Glutamatergic neuron (in vitro differentiated cells): ENCODE results near the gene ZNF462. TPM values are rescaled to one million over a fixed set of nuclear protein-coding genes. Genes with fewer than 3 reads are reported as not detected.
"Not testable (repeated sequence)": the region's sequence is repeated elsewhere in the genome, so short reads cannot be mapped to it uniquely, and the experiment has no call there.

Source experiments
- DNase-seq: peaks from one replicate; pipeline ENCODE4 v3.0.0; 2022
- H3K27ac Mint-ChIP-seq: one replicate; pipeline ENCODE4 v1.8.0; 2020; ENCODE audit warnings: mild to moderate bottlenecking, mixed read lengths, inconsistent platforms; ENCODE audit not compliant: unreplicated experiment
- H3K27me3 Mint-ChIP-seq: one replicate; pipeline ENCODE4 v1.8.0; 2020; ENCODE audit warnings: mild to moderate bottlenecking, moderate library complexity, mixed read lengths, inconsistent platforms; ENCODE audit not compliant: unreplicated experiment
- H3K36me3 Mint-ChIP-seq: one replicate; pipeline ENCODE4 v1.8.0; 2020; ENCODE audit warnings: mild to moderate bottlenecking, mixed read lengths, inconsistent platforms; ENCODE audit not compliant: unreplicated experiment
- H3K4me1 Mint-ChIP-seq: one replicate; pipeline ENCODE4 v1.8.0; 2020; ENCODE audit warnings: mild to moderate bottlenecking, low read depth, mixed read lengths, inconsistent platforms; ENCODE audit not compliant: unreplicated experiment
- H3K4me3 Mint-ChIP-seq: one replicate; pipeline ENCODE4 v1.8.0; 2020; ENCODE audit warnings: mild to moderate bottlenecking, mixed read lengths, inconsistent platforms; ENCODE audit not compliant: unreplicated experiment
- H3K9me3 Mint-ChIP-seq: one replicate; pipeline ENCODE4 v1.8.0; 2020; ENCODE audit warnings: mild to moderate bottlenecking, moderate library complexity, mixed read lengths, inconsistent platforms; ENCODE audit not compliant: unreplicated experiment
- CTCF ChIP-seq: fragments of 200-600 bp; sonication (generic); IDR thresholded peaks from one replicate; pipeline ENCODE4 v1.5.0; 2021; ENCODE audit not compliant: partially characterized antibody, unreplicated experiment
- total RNA-seq: library from RNA; stranded (reverse); fragmentation: NEBNext Ultra II Directional; extraction: Animal tissue kit (Norgen Biotek cat#: 25700); gene quantifications from one replicate; pipeline ENCODE4 v1.2.1, GENCODE V29; 2021; ENCODE audit not compliant: unreplicated experiment

The ZNF462 gene
- total RNA-seq, 1 donor from 2014 or later: 259 TPM

GRCh38 chr9:106980551-106981101, 117.7 kb downstream of the ZNF462 start:
- H3K27ac Mint-ChIP-seq: no peak overlapping the region
- no peak for DNase-seq

GRCh38 chr9:106981396-106982287, 118.7 kb downstream of the ZNF462 start:
- no peaks in the 10 kb centered on the region for H3K36me3 Mint-ChIP-seq
- H3K27me3 Mint-ChIP-seq: no peaks in the 10 kb centered on the region
- peaks cover 2% of the 10 kb centered on the region for H3K9me3 Mint-ChIP-seq
- no peak overlapping the region for H3K27ac Mint-ChIP-seq
- no peak overlapping the region for H3K4me3 Mint-ChIP-seq
- DNase-seq: no peak
- TF ChIP-seq CTCF: no peak
- H3K4me1 Mint-ChIP-seq: no peaks in the 10 kb centered on the region

More at GRCh38 chr9:106980551-106981101, 117.7 kb downstream of the ZNF462 start:
- H3K4me3 Mint-ChIP-seq: no peak overlapping the region
- H3K27me3 Mint-ChIP-seq: no peaks in the 10 kb centered on the region
- peaks cover 2% of the 10 kb centered on the region for H3K9me3 Mint-ChIP-seq
- H3K36me3 Mint-ChIP-seq: no peaks in the 10 kb centered on the region
- TF ChIP-seq CTCF: no peak
- H3K4me1 Mint-ChIP-seq: no peaks in the 10 kb centered on the region

GRCh38 chr9:106982636-106983035, 119.7 kb downstream of the ZNF462 start:
- DNase-seq: no peak
- TF ChIP-seq CTCF: no peak
- Mint-ChIP-seq H3K9me3 (peaks cover 2% of the 10 kb centered on the region), H3K27ac (no peak overlapping the region), H3K4me1 (no peaks in the 10 kb centered on the region), H3K36me3 (no peaks in the 10 kb centered on the region), H3K4me3 (no peak overlapping the region), H3K27me3 (no peaks in the 10 kb centered on the region)

GRCh38 chr9:106983346-106983745, 120.4 kb downstream of the ZNF462 start:
- Mint-ChIP-seq H3K9me3 (peaks cover 2% of the 10 kb centered on the region), H3K4me1 (no peaks in the 10 kb centered on the region), H3K4me3 (no peak overlapping the region), H3K27ac (no peak overlapping the region), H3K27me3 (no peaks in the 10 kb centered on the region), H3K36me3 (peaks cover 6% of the 10 kb centered on the region)
- no peak for TF ChIP-seq CTCF
- no peak for DNase-seq

- peaks cover 11% of the 10 kb centered on the region for H3K36me3 Mint-ChIP-seq
- DNase-seq, H3K9me3 Mint-ChIP-seq, H3K27me3 Mint-ChIP-seq, H3K27ac Mint-ChIP-seq, H3K4me3 Mint-ChIP-seq, H3K4me1 Mint-ChIP-seq: not testable (repeated sequence)
These were observed 126.9 kb downstream of the ZNF462 start for GRCh38 chr9:106989904-106990303.
